ENCODE measurements around the gene TSSC4. TPM values are rescaled to one million over a fixed set of nuclear protein-coding genes. Genes with fewer than 3 reads are reported as not detected.

The TSSC4 gene
- polyA plus RNA-seq, 3 donors = 28.1 to 74.6 (median 52.0) TPM

- Mint-ChIP-seq H3K27me3 (ENCODE audit: low read depth in 3 of 3) (peaks cover 1 to 4% (median 3%) of the 10 kb centered on the region in 3 donors), H3K9me3 (no peaks in the 10 kb centered on the region), H3K27ac (no peak overlapping the region), H3K4me1 (no peaks in the 10 kb centered on the region), H3K4me3 (no peak overlapping the region), H3K36me3 (peaks cover 4 to 9% of the 10 kb centered on the region in 2 donors)
- H3K4me3 ChIP-seq (replicated peaks in 1 of 3; ENCODE audit: low read depth in 2 of 3, low read length in 3 of 3) = no peak overlapping the region
- no peaks in the 10 kb centered on the region for H3K4me1 ChIP-seq (ENCODE audit: control insufficient read depth in 1 of 2, insufficient read depth in 2 of 2, low read length in 2 of 2)
- no peak for TF ChIP-seq CTCF (IDR thresholded peaks at IDR 0.05)
- H3K36me3 ChIP-seq (replicated peaks in 1 of 2; ENCODE audit: control insufficient read depth in 1 of 2, insufficient read depth in 2 of 2, low read length in 2 of 2) = peaks cover 4% of the 10 kb centered on the region in 2 donors
- WGBS (ENCODE audit: insufficient coverage) = 92% methylated on average over 6 of the region's 11 CpGs
- H3K27ac ChIP-seq (ENCODE audit: low read depth in 1 of 2, low read length in 2 of 2) = no peak overlapping the region
- intact Hi-C loops (cut with micrococcal nuclease) = no loop called here
- no peak overlapping the region for H3K9ac ChIP-seq (ENCODE audit: insufficient read depth, low read length, poor library complexity, severe bottlenecking)
- H3K27me3 ChIP-seq (ENCODE audit: control insufficient read depth in 2 of 2, insufficient read depth in 2 of 2, low read length in 2 of 2) = no peaks in the 10 kb centered on the region
- no peak overlapping the region for H2AFZ ChIP-seq (ENCODE audit: insufficient read depth, low read depth, low read length, poor library complexity, severe bottlenecking)
- no peaks in the 10 kb centered on the region for H3K79me2 ChIP-seq (ENCODE audit: insufficient read depth, low read length)
- peaks cover 6% of the 10 kb centered on the region for H4K20me1 ChIP-seq (ENCODE audit: insufficient read depth, low read length)
- H3K4me2 ChIP-seq (replicated peaks; ENCODE audit: extremely low read depth, low read length, poor library complexity, severe bottlenecking) = no peak overlapping the region
- H3K9me3 ChIP-seq (replicated peaks in 1 of 2; ENCODE audit: control insufficient read depth in 1 of 2, insufficient read depth in 1 of 2, low read length in 2 of 2) = no peaks in the 10 kb centered on the region
- no peak for DNase-seq
Measured at GRCh38 chr11:2408671-2409070, 8.1 kb downstream of the TSSC4 start.

GRCh38 chr11:2409126-2409525 lies 8.6 kb downstream of the TSSC4 start:
- Mint-ChIP-seq H3K36me3 (peaks cover 4% of the 10 kb centered on the region in 2 donors), H3K4me1 (no peaks in the 10 kb centered on the region), H3K4me3 (no peak overlapping the region), H3K9me3 (no peaks in the 10 kb centered on the region), H3K27me3 (ENCODE audit: low read depth in 3 of 3) (peaks cover 1 to 4% (median 3%) of the 10 kb centered on the region in 3 donors), H3K27ac (no peak overlapping the region)
- no peak for DNase-seq
- no peaks in the 10 kb centered on the region for H3K9me3 ChIP-seq (replicated peaks in 1 of 2; ENCODE audit: control insufficient read depth in 1 of 2, insufficient read depth in 1 of 2, low read length in 2 of 2)
- no peaks in the 10 kb centered on the region for H3K27me3 ChIP-seq (ENCODE audit: control insufficient read depth in 2 of 2, insufficient read depth in 2 of 2, low read length in 2 of 2)
- intact Hi-C loops (cut with micrococcal nuclease) = no loop called here
- H2AFZ ChIP-seq (ENCODE audit: insufficient read depth, low read depth, low read length, poor library complexity, severe bottlenecking) = no peak overlapping the region
- no peak overlapping the region for H3K9ac ChIP-seq (ENCODE audit: insufficient read depth, low read length, poor library complexity, severe bottlenecking)
- peaks cover 6% of the 10 kb centered on the region for H4K20me1 ChIP-seq (ENCODE audit: insufficient read depth, low read length)
- H3K4me3 ChIP-seq (replicated peaks in 1 of 3; ENCODE audit: low read depth in 2 of 3, low read length in 3 of 3) = no peak overlapping the region
- H3K27ac ChIP-seq (ENCODE audit: low read depth in 1 of 2, low read length in 2 of 2) = no peak overlapping the region
- H3K36me3 ChIP-seq (replicated peaks in 1 of 2; ENCODE audit: control insufficient read depth in 1 of 2, insufficient read depth in 2 of 2, low read length in 2 of 2) = no peaks in the 10 kb centered on the region
- H3K79me2 ChIP-seq (ENCODE audit: insufficient read depth, low read length) = no peaks in the 10 kb centered on the region
- WGBS (ENCODE audit: insufficient coverage) = 99% methylated on average over 6 of the region's 16 CpGs
- no peak overlapping the region for H3K4me2 ChIP-seq (replicated peaks; ENCODE audit: extremely low read depth, low read length, poor library complexity, severe bottlenecking)
- TF ChIP-seq CTCF (IDR thresholded peaks at IDR 0.05) = no peak
- H3K4me1 ChIP-seq (ENCODE audit: control insufficient read depth in 1 of 2, insufficient read depth in 2 of 2, low read length in 2 of 2) = no peaks in the 10 kb centered on the region
